GM15510 (cell line): Measurements from ENCODE around the gene STOM.

Experiments used
- POLR2A ChIP-seq: IDR thresholded peaks from 3 replicates; pipeline ENCODE4 v1.6.1; 2011; ENCODE audit warnings: borderline replicate concordance; ENCODE audit not compliant: insufficient read length; ENCODE audit errors: extremely low read depth

Gene STOM

DNA sequence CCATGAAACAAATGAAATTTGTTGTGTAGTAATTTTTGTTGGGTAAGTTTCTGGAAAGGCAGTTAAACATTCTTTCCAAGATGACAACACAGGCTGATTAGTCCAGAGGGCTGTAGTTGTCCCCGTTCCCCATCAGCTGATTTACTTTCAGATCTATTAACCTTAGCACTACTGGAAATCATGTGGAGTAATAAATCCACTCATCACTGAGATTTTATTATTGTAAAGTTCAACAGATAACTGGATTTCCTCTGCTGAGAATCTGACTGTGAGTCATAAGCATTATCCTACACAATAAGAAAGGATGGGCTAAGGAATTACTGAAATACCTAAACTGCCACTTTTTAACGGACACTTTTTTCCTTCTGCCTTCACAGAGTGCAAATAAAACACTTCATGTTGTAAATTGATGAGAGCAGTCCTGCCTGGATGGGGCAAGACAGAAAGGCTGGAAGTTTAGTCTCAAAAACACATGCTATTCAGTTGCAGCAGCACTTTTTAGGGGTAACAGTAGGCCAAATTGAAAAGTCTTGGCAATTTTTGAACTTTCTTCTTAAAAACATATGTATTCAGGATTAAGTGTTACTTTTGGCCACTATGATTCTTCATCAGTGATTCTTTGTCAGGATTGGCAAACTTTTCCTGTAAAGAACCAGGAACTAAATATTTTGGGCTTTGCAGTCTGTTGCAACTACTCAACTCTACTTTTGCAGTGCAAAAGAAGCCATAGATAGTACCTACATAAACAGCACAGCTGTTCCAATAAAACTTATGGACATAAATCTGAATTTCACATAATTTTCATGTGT is 7.0 kb downstream of the STOM start:
- TF ChIP-seq POLR2A: no peak

- TF ChIP-seq POLR2A: no peak
These were observed 9.3 kb downstream of the STOM start for GRCh38 chr9:121360601-121361374.

DNA sequence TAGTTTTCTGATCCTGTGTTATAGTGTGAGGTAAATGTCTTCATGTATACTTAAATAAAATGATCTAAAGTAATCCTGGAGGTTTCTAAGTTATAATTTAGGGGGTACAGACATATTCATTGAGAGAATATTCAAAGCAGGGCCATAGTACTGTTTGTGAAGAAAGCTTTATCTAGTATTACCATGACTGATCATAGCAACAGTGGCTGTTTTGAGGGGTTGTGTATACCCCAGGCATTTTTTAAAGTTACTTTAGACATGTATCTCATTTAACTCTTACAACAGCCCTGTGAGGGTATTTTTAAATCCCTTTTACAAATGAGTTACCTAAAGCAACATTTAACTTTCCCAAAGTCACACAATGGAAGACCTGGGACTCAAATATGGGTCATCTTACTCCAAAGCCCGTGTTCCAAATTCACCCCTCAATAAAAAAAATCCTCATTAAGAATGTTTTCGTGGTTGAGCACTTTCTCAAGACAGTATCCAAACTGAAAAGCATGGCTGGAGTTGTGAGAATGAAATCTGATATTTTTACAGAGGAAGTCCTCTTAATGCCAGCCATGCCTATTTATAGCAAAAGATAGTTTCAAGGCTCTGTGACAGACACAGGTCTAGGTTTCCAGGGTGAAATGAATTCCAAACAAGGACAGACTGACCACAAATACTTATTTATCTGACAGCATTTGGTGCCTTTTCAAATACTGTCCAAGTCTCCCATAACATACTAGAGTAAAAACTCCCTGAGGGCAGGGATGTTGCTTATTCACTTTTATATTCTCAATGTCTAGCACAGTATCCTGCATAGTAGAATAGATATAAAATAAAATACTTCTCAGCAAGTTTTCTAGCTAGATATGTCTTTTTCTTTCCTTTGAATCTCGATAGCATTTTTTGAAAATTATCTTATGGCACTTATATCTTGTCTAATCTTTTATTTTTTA is 10.4 kb downstream of the STOM start:
- TF ChIP-seq POLR2A: no peak

DNA sequence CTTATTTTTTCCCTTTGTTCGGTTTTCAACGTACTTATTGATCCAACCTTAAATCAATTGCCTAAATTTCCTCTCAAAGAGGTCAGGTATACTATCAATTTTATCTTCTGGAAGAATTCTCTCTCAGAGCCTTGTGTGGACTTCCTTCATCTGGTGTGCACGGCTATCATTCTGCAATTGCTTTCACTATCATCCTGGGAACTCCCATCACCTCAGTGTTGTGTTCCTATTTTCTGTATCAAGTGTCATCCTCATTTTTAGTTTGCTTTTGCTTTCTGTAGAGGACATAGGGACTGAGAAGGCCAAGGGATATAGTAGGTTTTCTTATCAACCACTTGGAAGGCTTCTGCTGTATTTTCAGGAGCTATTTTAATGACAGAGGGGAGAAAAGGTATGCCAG is 11.3 kb downstream of the STOM start:
- no peak for TF ChIP-seq POLR2A

- no peak for TF ChIP-seq POLR2A
These were observed 13.0 kb downstream of the STOM start for GRCh38 chr9:121357011-121357410.

- no peak for TF ChIP-seq POLR2A
These were observed 15.3 kb downstream of the STOM start for GRCh38 chr9:121354762-121355161.

- TF ChIP-seq POLR2A: no peak
These were observed 15.9 kb downstream of the STOM start for GRCh38 chr9:121354141-121354540.

- no peak for TF ChIP-seq POLR2A
These were observed 16.6 kb downstream of the STOM start for GRCh38 chr9:121353241-121354061.

DNA sequence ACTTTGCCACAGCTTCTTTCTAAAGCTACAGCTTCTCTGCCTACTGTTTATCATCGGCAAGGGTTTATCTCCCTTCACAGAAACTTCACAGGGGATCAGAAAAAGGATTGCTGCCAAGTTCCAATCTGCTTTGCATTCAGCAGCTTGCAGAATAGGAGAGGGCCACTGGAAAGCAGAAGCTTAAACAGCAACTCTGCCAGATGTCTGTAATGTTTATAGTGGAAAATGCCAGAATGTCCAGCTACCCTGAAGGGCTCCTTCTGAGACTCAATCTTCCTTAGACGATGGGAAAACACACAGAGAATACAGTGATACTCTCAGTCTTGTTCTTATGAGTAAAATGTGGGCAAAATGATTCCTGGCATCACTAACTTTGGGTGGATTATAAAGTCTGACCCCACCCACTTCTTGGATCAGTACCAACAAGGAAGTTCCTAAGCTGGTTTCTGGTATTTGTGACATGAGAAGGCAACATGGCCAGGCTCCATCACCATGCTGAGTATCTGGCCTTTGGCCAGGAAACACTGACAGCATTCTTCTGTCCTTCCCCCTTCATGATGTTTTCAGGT is 19.0 kb downstream of the STOM start:
- TF ChIP-seq POLR2A: no peak

DNA sequence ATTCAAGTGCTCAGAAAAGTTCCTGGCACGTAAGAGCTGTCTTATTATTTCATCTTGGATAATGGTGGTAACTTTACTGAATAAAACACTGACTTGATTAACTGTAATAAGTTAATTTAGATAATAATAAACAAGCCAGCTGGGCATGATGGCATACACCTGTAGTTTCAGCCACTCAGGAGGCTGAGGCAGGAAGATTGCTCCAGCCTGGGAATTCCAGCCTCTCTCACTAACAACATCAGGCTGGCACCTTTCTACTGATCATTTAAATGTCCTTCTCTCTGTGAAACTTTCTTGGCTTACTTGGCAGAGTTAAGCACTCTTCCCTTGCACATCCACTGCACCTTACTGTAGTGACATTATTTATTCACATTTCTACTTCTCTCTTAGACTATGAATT is 20.0 kb downstream of the STOM start:
- TF ChIP-seq POLR2A: no peak

GRCh38 chr9:121349009-121349408 is 21.0 kb downstream of the STOM start:
- no peak for TF ChIP-seq POLR2A

DNA sequence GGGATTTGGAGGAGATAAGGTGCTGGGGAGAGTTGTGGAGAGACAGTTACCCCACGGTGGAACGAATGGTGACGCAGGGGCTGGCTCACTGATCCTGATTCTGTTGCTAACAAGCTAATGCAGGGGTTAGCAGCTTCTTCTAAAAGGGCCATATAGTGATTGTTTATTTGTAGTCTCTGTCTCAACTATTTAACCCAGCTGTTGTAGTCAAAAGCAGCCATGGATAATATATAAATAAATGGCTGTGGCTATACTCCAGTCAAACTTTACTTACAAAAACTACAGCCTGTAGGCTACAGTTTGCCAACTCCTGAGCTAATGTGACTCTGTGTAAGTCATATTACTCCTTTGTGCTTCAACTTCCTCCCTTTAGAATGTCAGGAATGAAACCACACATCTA is 21.8 kb downstream of the STOM start:
- TF ChIP-seq POLR2A: no peak

GRCh38 chr9:121345070-121345469 is 25.0 kb downstream of the STOM start:
- no peak for TF ChIP-seq POLR2A

DNA sequence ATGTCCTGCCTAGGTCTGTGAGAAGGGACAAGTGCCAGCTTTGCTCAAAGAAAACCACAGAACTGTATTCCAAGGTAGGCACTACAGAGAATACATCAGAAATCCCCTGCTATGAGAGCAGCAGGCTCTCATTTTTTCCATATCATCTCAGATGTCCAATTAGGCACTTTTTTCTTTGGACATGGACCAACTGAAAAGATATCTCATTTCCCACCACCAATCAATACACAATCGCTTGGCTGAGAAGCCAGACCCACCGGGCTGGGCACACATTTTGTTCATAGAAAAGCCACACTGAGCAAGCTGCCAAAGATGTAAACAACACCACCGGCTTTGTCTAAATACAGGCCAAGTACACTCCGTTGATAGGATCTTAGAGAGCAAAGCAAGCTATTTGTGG is 25.9 kb downstream of the STOM start:
- TF ChIP-seq POLR2A: no peak
